HG03139 (cell line): ENCODE data around the gene LIN28A.

Source experiments
- ATAC-seq: cut with Tn5 transposase; IDR thresholded peaks from one replicate; pipeline ENCODE4 v1.9.1; 2021; ENCODE audit not compliant: unreplicated experiment

Gene LIN28A

GRCh38 chr1:26478159-26478558 is 67.5 kb downstream of the LIN28A start:
- no peak for ATAC-seq

DNA sequence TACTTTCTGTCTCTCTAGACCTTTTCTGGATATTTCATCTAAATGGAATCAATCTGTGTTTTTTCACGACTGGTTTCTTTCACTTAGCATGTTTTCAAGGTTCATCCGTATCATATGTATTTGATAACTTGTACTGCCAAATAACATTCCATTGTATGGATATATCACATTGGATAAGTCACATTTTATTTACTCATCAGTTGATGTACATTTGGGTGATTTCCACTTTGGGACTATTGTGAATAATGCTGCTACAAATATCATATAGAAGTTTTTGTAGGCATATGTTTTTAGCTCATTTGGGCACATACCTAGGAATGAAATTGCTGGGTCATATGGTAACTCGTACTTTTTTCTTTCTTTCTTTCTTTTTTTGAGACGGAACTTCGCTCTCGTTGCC is 68.4 kb downstream of the LIN28A start:
- no peak for ATAC-seq
